GM21786 (cell line): Measurements from ENCODE around the gene TBC1D7.
A peak's percentile ranks its signal among the peaks of the same experiment; 100 is the strongest.
"Not testable (repeated sequence)": the region's sequence is repeated elsewhere in the genome, so short reads cannot be mapped to it uniquely, and the experiment has no call there.

Experiments used
- ATAC-seq: cut with Tn5 transposase; IDR thresholded peaks from one replicate; pipeline ENCODE4 v1.9.1; 2021; ENCODE audit not compliant: unreplicated experiment

TBC1D7 gene

GRCh38 chr6:13326031-13326586, 2.2 kb downstream of the TBC1D7 start:
- ATAC-seq, result not testable (repeated sequence)

- no peak for ATAC-seq
Observed at GRCh38 chr6:13319891-13320564, 8.3 kb downstream of the TBC1D7 start.

GRCh38 chr6:13318821-13319220, 9.5 kb downstream of the TBC1D7 start:
- ATAC-seq, result no peak

- ATAC-seq, result no peak
Observed at GRCh38 chr6:13315896-13316295, 12.4 kb downstream of the TBC1D7 start.

GRCh38 chr6:13314806-13315205, 13.5 kb downstream of the TBC1D7 start:
- no peak for ATAC-seq

GRCh38 chr6:13311155-13311554, 17.2 kb downstream of the TBC1D7 start:
- ATAC-seq, result no peak

GRCh38 chr6:13308332-13308731, 20.0 kb downstream of the TBC1D7 start:
- ATAC-seq, result no peak

GRCh38 chr6:13307508-13307995, 20.8 kb downstream of the TBC1D7 start:
- ATAC-seq, result no peak

- ATAC-seq, result no peak
Observed at GRCh38 chr6:13305791-13306190, 22.5 kb downstream of the TBC1D7 start.

GRCh38 chr6:13305288-13305687, 23.0 kb downstream of the TBC1D7 start:
- no peak for ATAC-seq

GRCh38 chr6:13304580-13305260, 23.6 kb downstream of the TBC1D7 start:
- peak; percentile 36 for ATAC-seq

- ATAC-seq, result no peak
Observed at GRCh38 chr6:13304101-13304500, 24.2 kb downstream of the TBC1D7 start.

GRCh38 chr6:13303668-13304017, 24.7 kb downstream of the TBC1D7 start:
- ATAC-seq, result peak; percentile 42

- ATAC-seq, result peak; percentile 69
Observed at GRCh38 chr6:13302751-13303667, 25.3 kb downstream of the TBC1D7 start.

- no peak for ATAC-seq
Observed at GRCh38 chr6:13302291-13302690, 26.0 kb downstream of the TBC1D7 start.

GRCh38 chr6:13300643-13301590, 27.4 kb downstream of the TBC1D7 start:
- ATAC-seq, result no peak

- ATAC-seq, result no peak
Observed at GRCh38 chr6:13299918-13300317, 28.4 kb downstream of the TBC1D7 start.

- ATAC-seq, result no peak
Observed at GRCh38 chr6:13299403-13299821, 28.9 kb downstream of the TBC1D7 start.

- no peak for ATAC-seq
Observed at GRCh38 chr6:13298446-13298845, 29.9 kb downstream of the TBC1D7 start.

GRCh38 chr6:13297391-13297790, 30.9 kb downstream of the TBC1D7 start:
- no peak for ATAC-seq
